OCI-M1 (cell line): Measurements from ENCODE around the gene ATP5ME.
A peak's percentile ranks its signal among the peaks of the same experiment; 100 is the strongest.
"Not testable (repeated sequence)": the region's sequence is repeated elsewhere in the genome, so short reads cannot be mapped to it uniquely, and the experiment has no call there.

Experiments
- DNase-seq: peaks from one replicate; lab custom pipeline; 2025; lab: John Stamatoyannopoulos, UW

Gene ATP5ME

DNA sequence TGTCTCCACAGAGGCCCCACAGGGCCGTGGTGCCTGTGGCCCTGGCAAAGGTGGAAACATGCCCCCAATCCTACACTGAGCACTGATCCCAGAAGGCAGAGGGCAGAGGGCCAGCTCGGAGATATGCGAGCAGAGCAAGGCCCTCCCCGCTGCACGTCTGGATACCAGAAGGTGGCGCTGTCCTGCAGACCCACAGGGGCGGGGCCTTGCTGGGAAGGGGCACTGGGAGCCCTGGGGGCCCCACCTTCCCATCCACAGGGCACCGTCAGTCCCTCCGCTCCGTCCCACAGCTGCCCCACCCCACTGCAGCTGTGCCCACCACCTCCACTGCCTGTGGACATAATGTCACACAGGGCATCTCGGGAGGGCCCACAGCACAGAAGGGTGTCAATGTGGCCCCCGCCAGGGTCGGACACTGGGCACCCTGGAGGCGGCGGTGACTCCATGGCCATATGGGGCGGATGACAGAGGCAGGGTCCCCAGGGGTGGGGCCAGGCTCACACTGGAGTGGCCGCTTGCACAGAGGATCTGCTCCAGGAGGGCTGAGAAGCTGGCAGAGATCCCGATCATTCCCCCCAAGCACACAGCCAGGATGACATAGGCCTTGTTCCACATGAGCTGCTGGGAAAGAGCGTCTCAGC lies 10.0 kb upstream of the ATP5ME start:
- peak; percentile 74 for DNase-seq

DNA sequence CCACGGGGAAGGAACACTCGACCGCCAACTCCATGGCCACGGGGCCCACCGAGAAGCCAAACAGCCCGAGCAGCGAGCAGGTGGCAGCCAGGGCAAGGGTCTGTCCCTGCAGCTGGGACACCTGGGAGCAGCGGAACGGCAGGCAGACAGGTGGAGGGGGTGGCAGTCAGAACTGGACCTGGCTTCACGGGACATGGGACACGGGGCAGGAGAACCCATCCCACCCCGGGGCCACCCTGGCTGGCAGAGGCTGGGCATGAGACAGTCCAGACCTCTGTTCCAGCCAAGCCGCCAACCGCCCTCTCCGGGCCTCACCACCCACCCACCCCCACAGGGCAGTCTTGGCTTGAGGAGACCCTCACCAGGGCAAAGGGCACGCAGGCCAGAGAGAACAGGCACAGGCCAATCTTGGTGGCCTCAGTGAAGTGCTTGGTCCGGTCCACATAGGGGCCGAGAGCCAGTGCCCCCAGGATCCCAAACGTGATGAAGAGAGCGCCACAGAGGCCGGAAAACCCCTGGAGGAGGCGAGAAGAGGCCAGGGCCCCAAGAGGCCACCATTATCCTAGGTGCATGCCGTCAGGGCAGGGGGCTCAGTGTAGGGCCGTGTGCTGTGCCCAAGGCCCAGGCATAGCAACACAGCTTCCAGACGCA lies 9.3 kb upstream of the ATP5ME start:
- DNase-seq = no peak

DNA sequence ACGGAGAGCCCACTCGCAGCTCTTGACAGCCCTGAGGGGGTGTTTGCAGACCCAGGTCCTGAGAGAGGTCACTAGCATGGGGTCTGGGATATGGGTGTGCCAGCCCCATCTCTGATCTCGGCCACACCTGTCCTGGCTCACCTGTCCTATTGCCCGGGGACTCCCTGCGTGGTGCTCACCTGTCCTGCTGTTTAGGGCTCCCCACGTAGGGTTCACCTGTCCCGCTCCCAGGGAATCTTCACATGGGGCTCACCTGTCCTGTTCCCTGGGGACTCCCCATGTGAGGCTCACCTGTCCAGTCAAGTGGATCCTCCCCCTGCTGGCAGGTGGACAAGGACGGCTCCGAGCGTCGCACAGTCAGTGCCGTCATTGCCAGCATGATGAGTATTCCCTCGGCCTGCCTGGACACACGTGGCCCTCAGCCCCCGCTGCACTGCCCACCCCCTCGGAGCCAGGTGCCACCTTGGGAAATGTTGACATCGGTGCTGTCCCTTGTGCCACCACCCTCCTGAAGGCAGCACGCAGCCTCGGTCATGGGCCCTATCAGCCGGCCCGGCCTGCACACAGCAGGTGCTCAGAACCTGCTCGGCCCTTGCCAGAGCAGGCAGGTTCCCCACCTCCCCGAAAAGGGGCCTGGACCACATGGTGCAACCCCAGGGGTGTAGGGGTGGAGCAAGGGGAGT lies 8.6 kb upstream of the ATP5ME start:
- DNase-seq = no peak

GRCh38 chr4:681736-682451 lies 7.8 kb upstream of the ATP5ME start:
- DNase-seq = peak; percentile 15

GRCh38 chr4:680928-681645 lies 7.0 kb upstream of the ATP5ME start:
- peak; percentile 49 for DNase-seq

DNA sequence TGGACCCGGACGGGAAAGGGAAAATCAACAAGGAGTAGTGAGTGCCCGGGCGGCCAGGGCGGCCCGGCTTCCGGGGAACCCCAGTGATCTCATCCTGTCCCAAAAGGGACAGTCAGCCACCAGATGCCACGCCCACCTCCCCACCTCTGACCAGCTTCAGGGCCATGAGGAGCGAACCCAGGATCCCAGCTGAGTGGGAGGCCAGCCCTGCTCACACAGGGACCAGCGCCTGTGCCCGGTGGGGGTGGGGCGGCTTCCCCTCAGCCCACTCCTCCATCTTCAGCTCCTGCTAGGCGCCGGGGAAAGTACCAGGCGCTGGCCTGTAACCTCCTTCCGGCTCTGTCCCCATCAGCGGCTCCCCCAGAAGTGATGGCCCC lies 6.5 kb upstream of the ATP5ME start:
- DNase-seq = no peak

DNA sequence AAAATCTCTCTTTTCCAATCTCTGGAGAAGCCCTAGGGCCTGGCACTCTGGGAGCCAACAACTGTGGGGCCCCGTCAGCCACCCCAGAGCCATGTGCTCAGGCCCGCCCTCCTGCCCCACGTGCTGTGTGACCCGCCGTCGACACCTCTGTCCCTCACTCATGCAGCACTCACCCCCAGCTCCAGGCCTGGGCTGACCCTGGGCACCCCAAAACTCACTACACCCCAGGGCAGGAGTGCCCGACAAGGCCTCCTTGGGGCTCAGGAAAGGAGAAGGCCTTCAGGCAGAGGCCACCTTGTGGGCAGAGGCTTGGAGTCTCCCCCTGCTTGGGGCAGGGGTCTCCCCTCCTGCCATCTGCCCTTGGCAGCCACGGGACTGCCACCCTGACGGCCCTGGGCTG lies 6.0 kb upstream of the ATP5ME start:
- no peak for DNase-seq

- DNase-seq = no peak
Observed at GRCh38 chr4:679629-680028, 5.6 kb upstream of the ATP5ME start.

- no peak for DNase-seq
Observed at GRCh38 chr4:679104-679481, 5.0 kb upstream of the ATP5ME start.

- no peak for DNase-seq
Observed at GRCh38 chr4:678331-679103, 4.4 kb upstream of the ATP5ME start.

DNA sequence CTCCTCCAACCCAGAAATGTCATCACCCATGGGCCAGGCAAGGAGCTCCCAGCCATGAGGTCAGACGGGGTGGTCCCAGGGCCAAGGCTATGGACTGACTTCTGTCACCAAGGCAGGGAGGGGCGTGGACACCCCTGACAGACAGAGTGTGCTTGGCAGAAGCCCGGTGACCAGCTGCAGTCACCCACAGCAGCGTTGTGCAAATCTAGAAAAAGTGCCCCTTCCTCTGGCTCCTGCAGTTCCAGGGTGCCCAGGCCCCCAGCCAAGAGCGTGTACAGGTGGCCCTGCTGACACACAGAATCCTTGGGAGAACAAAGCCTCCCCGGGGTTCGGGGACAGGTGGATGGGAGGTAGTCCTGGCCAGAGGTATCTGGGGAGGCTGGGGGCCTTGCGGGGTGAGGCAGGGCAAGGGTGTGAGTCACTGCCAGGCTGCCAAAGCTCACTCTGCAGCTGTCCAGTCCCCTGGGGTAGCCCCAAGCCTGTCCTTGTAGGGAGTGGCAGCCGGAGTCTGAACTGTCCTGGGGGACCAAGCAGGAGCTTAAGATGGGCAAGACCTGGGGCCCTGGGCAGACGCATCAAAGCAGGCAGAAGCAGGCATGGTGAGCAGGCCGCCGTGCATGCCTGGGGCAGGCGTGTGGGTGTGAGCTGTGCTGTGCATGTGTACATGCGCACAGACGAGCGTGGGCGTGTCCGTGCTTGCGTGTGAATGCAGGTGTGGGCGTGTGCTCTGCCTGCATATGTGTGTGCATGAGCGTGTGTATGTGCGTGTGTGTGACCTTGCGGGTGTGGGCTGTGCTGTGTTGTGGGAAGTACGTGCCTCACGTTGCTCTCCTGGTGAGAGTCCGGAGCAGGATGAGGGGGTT lies 3.6 kb upstream of the ATP5ME start:
- no peak for DNase-seq

- no peak for DNase-seq
Observed at GRCh38 chr4:676871-677235, 2.8 kb upstream of the ATP5ME start.

DNA sequence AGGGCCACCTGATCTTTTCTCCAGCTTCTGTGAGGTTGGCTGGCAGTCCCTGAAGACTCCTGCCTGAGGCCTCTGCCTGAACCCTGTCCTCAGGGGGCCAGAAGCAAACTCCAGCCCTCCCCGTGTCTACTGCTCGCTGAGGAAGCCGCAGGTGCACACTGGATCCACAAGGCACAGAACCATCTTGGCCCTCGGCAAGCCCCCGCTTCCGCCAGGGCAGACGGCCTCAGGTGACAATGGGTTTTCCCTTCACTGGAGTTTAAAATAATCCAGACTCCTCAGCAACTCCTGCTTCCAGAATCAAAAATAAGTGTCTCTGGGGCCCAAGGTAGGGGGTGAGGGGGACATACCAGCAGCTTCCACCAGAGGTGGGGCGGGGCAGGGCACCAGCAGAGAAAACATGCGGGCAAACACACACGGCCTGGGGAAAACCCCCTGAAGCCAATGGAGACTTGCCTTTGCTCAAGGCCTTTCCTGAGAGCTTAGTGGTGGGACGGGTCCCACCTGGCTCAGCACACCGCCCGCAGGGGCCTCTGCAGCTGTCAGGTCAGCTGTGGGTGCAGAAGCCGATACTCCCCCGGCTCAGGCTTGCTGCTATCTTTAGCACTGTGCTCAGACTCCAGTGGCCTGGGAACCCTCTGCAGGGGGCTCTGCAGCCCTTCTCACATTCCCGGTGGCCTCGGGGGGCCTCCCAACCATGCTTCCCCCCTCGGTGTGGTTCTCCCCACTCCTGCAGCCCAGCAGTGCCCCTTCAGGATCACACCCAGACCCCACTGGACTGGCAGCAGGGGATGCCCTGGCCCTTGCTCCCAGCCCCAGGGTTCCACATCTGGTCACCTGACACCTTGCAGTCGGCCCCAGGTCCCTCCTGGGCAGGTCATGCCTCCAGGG lies 2.1 kb upstream of the ATP5ME start:
- no peak for DNase-seq

DNA sequence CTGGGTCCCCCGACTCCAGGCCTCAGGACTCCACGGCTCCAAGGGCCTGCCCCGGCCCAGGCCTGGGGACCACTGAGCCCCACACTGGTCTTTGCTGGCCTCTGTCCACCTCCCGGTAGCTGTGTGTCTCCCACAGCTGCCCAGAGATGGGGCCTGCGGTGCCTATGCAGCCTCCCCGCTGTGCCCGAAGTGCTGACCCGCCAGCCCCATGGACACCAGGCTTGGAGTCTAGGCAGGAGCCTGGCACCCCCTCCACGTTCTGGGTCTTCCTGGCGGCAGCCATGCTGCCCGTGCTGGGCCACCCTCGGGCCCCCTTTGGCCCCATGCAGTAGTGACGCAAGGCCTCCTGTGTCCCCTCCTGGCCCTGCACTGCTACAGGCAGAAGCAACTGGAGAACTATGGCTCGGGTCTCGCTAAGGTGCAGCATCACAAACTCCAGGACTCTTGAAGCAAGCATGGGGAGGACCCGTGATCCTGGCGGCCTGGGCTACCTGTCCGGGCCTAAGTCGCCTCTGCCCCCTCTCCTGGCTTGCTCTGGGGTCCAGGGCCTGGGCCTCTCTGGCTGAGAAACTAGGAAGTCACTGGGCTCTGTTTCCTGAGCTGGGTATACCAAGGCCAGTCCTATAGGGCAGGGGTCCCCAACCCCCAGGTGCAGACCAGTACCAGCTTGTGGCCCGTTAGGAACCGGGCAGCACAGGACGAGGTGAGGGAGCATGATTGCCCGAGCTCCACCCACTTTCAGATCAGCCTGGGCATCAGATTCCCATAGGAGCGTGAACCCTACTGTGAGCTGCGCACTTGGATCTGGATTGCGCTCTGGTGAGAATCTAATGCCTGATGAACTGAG lies 1.2 kb upstream of the ATP5ME start:
- peak; percentile 47 for DNase-seq

DNA sequence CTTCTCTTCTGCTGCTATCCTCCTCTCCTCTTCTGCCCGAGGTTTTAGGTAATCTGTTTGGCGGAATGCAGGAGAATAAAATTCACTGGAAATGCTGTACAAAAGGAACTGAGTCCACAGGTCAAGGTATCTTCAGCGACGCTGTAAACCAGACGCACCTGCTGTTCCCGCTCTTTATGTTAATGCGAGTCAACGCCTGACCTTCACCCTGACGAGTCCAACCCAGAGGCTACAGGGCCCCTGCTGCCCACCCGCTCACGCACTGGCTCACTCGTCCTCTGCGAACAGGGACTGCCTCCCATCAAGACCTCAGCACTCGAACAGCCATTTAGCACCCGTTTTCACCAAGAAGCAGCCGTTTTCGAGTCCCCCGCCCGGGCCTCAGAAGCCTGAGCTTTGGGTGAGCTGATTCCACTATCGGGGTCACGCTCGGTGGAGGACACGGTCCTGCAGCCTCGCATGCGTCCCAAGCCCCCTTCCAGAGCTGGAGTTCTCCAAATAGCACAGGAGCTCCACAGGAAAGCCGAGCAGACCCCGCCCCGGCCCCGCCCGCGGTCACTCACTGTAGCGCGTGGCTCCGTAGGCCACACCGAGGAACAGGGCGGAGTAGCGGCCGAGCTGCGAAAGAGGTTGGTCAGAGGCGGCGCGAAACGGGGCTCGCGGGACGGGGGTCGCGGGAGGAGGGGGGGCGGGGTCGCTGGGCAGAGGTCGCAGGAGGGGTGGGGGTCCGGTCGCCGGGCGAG lies 556 bp downstream of the ATP5ME start:
- peak; percentile 33 for DNase-seq

DNA sequence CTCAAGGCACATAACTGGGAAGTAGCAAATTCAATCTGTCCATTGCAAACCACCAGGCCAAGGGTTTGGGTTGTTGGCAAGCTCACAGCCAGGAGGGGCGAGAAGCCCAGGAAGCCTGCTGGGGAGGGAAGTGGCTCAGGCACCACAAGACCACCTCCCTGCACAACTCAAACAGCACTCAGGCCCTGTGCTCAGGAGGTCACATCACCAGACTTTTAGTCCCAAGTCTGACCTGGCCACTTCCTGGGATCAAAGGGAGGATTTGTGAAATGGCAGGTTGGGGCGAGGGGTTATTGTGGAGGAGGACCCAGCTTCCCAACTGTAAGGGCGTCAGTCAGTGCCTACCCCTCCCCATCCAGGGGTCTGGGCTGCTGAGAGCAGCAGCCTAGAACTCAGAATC lies 2.3 kb downstream of the ATP5ME start:
- no peak for DNase-seq

GRCh38 chr4:669806-670559 lies 4.1 kb downstream of the ATP5ME start:
- DNase-seq = not testable (repeated sequence)
